ENCODE results near the gene IDH3B.

DNA sequence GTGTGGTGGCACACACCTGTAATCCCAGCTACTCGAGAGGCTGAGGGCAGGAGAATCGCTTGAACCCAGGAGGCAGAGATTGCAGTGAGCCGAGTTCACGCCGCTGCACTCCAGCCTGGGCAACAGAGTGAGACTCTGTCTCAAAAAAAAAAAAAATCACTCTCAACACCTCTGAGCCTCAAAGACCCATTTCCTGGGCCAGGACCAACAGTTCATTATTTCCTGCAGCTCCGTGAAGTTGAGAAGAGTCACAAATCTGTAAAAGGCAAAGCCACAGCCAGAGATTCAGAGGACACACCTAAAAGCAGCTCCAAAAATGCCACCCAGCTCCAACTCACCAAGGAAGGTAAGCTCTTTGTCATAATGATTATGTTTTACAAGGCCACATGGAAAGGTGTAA is 26.8 kb downstream of the IDH3B start:
- TF ChIP-seq GATA3 (IDR thresholded peaks at IDR 0.05; ENCODE audit: low read depth, low read length): no peak
- TF ChIP-seq GATA2 (IDR thresholded peaks at IDR 0.05; ENCODE audit: low read depth, low read length): no peak

Data from SH-SY5Y (cell line).